A673 (cell line): ENCODE data around the gene RUNX2. TPM values are rescaled to one million over a fixed set of nuclear protein-coding genes. Genes with fewer than 3 reads are reported as not detected.

Experiments used
- BruUV-seq: library from RNA; stranded (reverse); fragments of 400-500 nt; replicated peaks from 2 replicates; lab custom pipeline; 2021; lab: Mats Ljungman, UMichigan
- CTCF ChIA-PET: fragments of 300-600 bp; sonication (Branson Sonifier 250); formaldehyde crosslinking; loops from one replicate; lab custom pipeline; 2022; ENCODE audit warnings: antibody characterized with exemption; lab: Charles Lee
- POLR2A ChIA-PET: fragments of 300-600 bp; sonication (Branson Sonifier 250); formaldehyde crosslinking; loops from one replicate; lab custom pipeline; 2022; ENCODE audit warnings: antibody characterized with exemption; ENCODE audit not compliant: low non-redundant PET; lab: Charles Lee
- DNase-seq: peaks from one replicate; pipeline ENCODE4 v3.0.0-alpha.2; 2015; ENCODE audit warnings: low spot score
- H3K27ac ChIP-seq: fragments of 200-600 bp; sonication (generic); 2 replicates; pipeline ENCODE4 v1.5.1; 2016; ENCODE audit warnings: mixed run types, low read depth, mild to moderate bottlenecking, mixed read lengths, antibody characterized with exemption, low read length; ENCODE audit not compliant: poor library complexity, severe bottlenecking
- H3K27me3 ChIP-seq: fragments of 200-600 bp; sonication (generic); replicated peaks from 2 replicates; pipeline ENCODE4 v1.6.1; 2017; ENCODE audit warnings: mixed run types, low read depth, mild to moderate bottlenecking, mixed read lengths, antibody characterized with exemption, low read length; ENCODE audit not compliant: insufficient read depth, poor library complexity
- H3K36me3 ChIP-seq: fragments of 200-600 bp; sonication (generic); 2 replicates; pipeline ENCODE4 v1.6.1; 2016; ENCODE audit warnings: mixed run types, mild to moderate bottlenecking, mixed read lengths, antibody characterized with exemption, low read length; ENCODE audit not compliant: insufficient read depth, poor library complexity, severe bottlenecking
- H3K4me1 ChIP-seq: fragments of 200-600 bp; sonication (generic); 2 replicates; pipeline ENCODE4 v1.6.1; 2017; ENCODE audit warnings: mixed run types, mild to moderate bottlenecking, mixed read lengths, antibody characterized with exemption, low read length; ENCODE audit not compliant: insufficient read depth, poor library complexity, severe bottlenecking
- H3K4me3 ChIP-seq: fragments of 200-600 bp; sonication (generic); 2 replicates; pipeline ENCODE4 v1.5.1; 2016; ENCODE audit warnings: low read depth, mixed run types, mild to moderate bottlenecking, mixed read lengths, low read length; ENCODE audit not compliant: poor library complexity, severe bottlenecking
- H3K9me3 ChIP-seq: fragments of 200-600 bp; sonication (generic); 2 replicates; pipeline ENCODE4 v1.6.1; 2016; ENCODE audit warnings: mixed run types, low read depth, mild to moderate bottlenecking, mixed read lengths, antibody characterized with exemption, low read length; ENCODE audit not compliant: poor library complexity, severe bottlenecking
- EZH2 ChIP-seq: fragments of 200-600 bp; sonication (generic); IDR thresholded peaks from 2 replicates; pipeline ENCODE4 v1.6.1; 2017; ENCODE audit warnings: borderline replicate concordance, low read depth, mild to moderate bottlenecking, mixed read lengths, antibody characterized with exemption, low read length; ENCODE audit not compliant: poor library complexity, severe bottlenecking
- intact Hi-C: fragments of 100-400 bp; cut with micrococcal nuclease; formaldehyde crosslinking; loops from one replicate; pipeline ENCODE4 v1.10.0; 2022; ENCODE audit not compliant: unreplicated experiment
- total RNA-seq: library from RNA; stranded (reverse); gene quantifications from 2 replicates; pipeline ENCODE4 v1.2.3, GENCODE V29; 2021
- TF ChIP-seq, protein P1 (sequence below): fragments of 300-800, 200-600 bp; sonication (generic); conservative IDR thresholded peaks from 2 replicates; pipeline ENCODE4 v1.5.1; 2017; ENCODE audit warnings: low read depth, mild to moderate bottlenecking, antibody characterized with exemption, low read length, moderate library complexity, mixed read lengths

RUNX2 gene
- total RNA-seq, 1 experiment from 2014 or later, result 4.9 TPM

- Histone ChIP-seq H3K4me3 (no peak overlapping the region), H3K27me3 (no peaks in the 10 kb centered on the region), H3K9me3 (no peaks in the 10 kb centered on the region), H3K27ac (no peak overlapping the region), H3K4me1 (peaks cover 21% of the 10 kb centered on the region), H3K36me3 (no peaks in the 10 kb centered on the region)
- peak; percentile 19 for DNase-seq
- CTCF ChIA-PET, result no interaction called here
- POLR2A ChIA-PET, result no interaction called here
- TF ChIP-seq EZH2, result no peak
- TF ChIP-seq, protein P1, sequence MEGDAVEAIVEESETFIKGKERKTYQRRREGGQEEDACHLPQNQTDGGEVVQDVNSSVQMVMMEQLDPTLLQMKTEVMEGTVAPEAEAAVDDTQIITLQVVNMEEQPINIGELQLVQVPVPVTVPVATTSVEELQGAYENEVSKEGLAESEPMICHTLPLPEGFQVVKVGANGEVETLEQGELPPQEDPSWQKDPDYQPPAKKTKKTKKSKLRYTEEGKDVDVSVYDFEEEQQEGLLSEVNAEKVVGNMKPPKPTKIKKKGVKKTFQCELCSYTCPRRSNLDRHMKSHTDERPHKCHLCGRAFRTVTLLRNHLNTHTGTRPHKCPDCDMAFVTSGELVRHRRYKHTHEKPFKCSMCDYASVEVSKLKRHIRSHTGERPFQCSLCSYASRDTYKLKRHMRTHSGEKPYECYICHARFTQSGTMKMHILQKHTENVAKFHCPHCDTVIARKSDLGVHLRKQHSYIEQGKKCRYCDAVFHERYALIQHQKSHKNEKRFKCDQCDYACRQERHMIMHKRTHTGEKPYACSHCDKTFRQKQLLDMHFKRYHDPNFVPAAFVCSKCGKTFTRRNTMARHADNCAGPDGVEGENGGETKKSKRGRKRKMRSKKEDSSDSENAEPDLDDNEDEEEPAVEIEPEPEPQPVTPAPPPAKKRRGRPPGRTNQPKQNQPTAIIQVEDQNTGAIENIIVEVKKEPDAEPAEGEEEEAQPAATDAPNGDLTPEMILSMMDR, result no peak
- intact Hi-C loops, result no loop called here
- no TSS peak for BruUV-seq
Observed at GRCh38 chr6:45518013-45518720, 190.0 kb downstream of the RUNX2 start.

GRCh38 chr6:45521226-45521625, 193.1 kb downstream of the RUNX2 start:
- Histone ChIP-seq H3K4me3 (no peak overlapping the region), H3K9me3 (no peaks in the 10 kb centered on the region), H3K27ac (no peak overlapping the region), H3K36me3 (no peaks in the 10 kb centered on the region), H3K4me1 (peaks cover 14% of the 10 kb centered on the region), H3K27me3 (no peaks in the 10 kb centered on the region)
- ChIA-PET CTCF (no interaction called here), POLR2A (no interaction called here)
- intact Hi-C loops, result no loop called here
- DNase-seq, result no peak
- BruUV-seq, result no TSS peak
- no peak for TF ChIP-seq EZH2
- TF ChIP-seq, protein P1, result no peak

DNA sequence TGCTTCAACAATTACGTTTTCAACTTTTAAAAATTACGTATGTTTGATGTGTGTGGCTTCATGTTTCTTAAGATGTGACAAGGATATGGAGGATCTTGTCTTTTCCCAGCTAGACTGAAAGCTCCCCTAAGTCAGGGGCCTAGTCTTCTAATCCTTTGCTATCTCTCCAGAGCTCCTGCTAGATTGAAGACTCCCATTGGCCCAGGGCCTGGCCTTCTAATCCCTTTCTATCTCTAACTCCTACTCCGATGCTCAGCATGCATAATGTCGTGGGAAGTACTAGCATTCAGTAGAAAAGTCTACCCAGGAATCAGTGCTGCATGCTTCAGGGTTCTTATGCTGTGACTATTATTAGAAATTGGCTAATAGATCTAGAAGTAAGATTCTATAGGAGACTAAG, 194.4 kb downstream of the RUNX2 start:
- Histone ChIP-seq H3K9me3 (no peaks in the 10 kb centered on the region), H3K4me3 (no peak overlapping the region), H3K27ac (no peak overlapping the region), H3K27me3 (no peaks in the 10 kb centered on the region), H3K4me1 (peaks cover 14% of the 10 kb centered on the region), H3K36me3 (no peaks in the 10 kb centered on the region)
- no peak for TF ChIP-seq EZH2
- TF ChIP-seq, protein P1, result no peak
- ChIA-PET POLR2A (no interaction called here), CTCF (interaction anchor here (0.7 kb wide), 1 partner anchor 194 kb away, joined by 3 read pairs; no protein-coding TSS in a partner anchor)
- intact Hi-C loops, result no loop called here
- no TSS peak for BruUV-seq
- DNase-seq, result peak; percentile 37
